ENCODE results near the gene MED26. TPM values are rescaled to one million over a fixed set of nuclear protein-coding genes. Genes with fewer than 3 reads are reported as not detected.

MED26 gene
- total and polyA plus RNA-seq, 11 donors = 3.6 to 7.5 (median 4.6) TPM

- WGBS, 4 donors = 55 to 73% (median 64%) methylated on average over 1 to 3 of the region's 3 CpGs
- TF ChIP-seq, protein P1, sequence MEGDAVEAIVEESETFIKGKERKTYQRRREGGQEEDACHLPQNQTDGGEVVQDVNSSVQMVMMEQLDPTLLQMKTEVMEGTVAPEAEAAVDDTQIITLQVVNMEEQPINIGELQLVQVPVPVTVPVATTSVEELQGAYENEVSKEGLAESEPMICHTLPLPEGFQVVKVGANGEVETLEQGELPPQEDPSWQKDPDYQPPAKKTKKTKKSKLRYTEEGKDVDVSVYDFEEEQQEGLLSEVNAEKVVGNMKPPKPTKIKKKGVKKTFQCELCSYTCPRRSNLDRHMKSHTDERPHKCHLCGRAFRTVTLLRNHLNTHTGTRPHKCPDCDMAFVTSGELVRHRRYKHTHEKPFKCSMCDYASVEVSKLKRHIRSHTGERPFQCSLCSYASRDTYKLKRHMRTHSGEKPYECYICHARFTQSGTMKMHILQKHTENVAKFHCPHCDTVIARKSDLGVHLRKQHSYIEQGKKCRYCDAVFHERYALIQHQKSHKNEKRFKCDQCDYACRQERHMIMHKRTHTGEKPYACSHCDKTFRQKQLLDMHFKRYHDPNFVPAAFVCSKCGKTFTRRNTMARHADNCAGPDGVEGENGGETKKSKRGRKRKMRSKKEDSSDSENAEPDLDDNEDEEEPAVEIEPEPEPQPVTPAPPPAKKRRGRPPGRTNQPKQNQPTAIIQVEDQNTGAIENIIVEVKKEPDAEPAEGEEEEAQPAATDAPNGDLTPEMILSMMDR (IDR thresholded peaks at IDR 0.05) = no peak
- no peak for TF ChIP-seq POLR2A (IDR thresholded peaks at IDR 0.05)
- H3K36me3 ChIP-seq = no peaks in the 10 kb centered on the region
- ATAC-seq = no peak
- no peak overlapping the region for H3K27ac ChIP-seq
- intact Hi-C loops (cut with DNase I) = loop anchor here in 4 of 10 donors (5.0 kb wide), 3 partner anchors 32 to 48 kb away; partner anchors contain the start of genes MED26 (in 3 of the 4) and CHERP (in 1 of the 4)
- DNase-seq = no peak
- H3K27me3 ChIP-seq = no peaks in the 10 kb centered on the region
- no peaks in the 10 kb centered on the region for H3K9me3 ChIP-seq
- no peak overlapping the region for H3K4me3 ChIP-seq
- peaks cover 17 to 94% (median 70%) of the 10 kb centered on the region in 12 donors for H3K4me1 ChIP-seq
These were observed 38.1 kb downstream of the MED26 start for GRCh38 chr19:16589917-16590316.

- ATAC-seq = no peak
- 56 to 64% (median 62%) methylated on average over 10 to 11 of the region's 11 CpGs for WGBS, 4 donors
- no peak for TF ChIP-seq POLR2A (IDR thresholded peaks at IDR 0.05)
- TF ChIP-seq, protein P1 (IDR thresholded peaks at IDR 0.05) = no peak
These were observed 39.0 kb downstream of the MED26 start for GRCh38 chr19:16588824-16589577.

GRCh38 chr19:16587833-16588823, 39.9 kb downstream of the MED26 start:
- peak overlapping the region in 11 of 12 donors; percentile 44 to 87 (median 55) for H3K27ac ChIP-seq
- H3K27me3 ChIP-seq = no peaks in the 10 kb centered on the region
- intact Hi-C loops (cut with DNase I) = loop anchor here in 4 of 10 donors (5.0 kb wide), 3 partner anchors 34 to 46 kb away; partner anchors contain the start of genes MED26 (in 3 of the 4) and CHERP (in 1 of the 4)
- peaks cover 21 to 94% (median 77%) of the 10 kb centered on the region in 12 donors for H3K4me1 ChIP-seq
- WGBS, 4 donors = 8 to 16% (median 12%) methylated on average over 21 to 26 of the region's 26 CpGs
- H3K36me3 ChIP-seq = no peaks in the 10 kb centered on the region
- H3K9me3 ChIP-seq = no peaks in the 10 kb centered on the region
- peak overlapping the region in 9 of 12 donors; percentile 3 to 48 (median 35) for H3K4me3 ChIP-seq
- TF ChIP-seq POLR2A (IDR thresholded peaks at IDR 0.05) = no peak
- TF ChIP-seq, protein P1 (IDR thresholded peaks at IDR 0.05) = peak in 2 of 12 donors; percentile 2 to 5
- peak; percentile 22 to 65 (median 30) for ATAC-seq
- no peak for DNase-seq

More at GRCh38 chr19:16588824-16589577, 39.0 kb downstream of the MED26 start:
- peak overlapping the region in 3 of 12 donors; percentile 35 to 47 (median 46) for H3K4me3 ChIP-seq
- H3K27me3 ChIP-seq = no peaks in the 10 kb centered on the region
- DNase-seq = no peak
- no peaks in the 10 kb centered on the region for H3K9me3 ChIP-seq
- intact Hi-C loops (cut with DNase I) = loop anchor here in 4 of 10 donors (5.0 kb wide), 3 partner anchors 33 to 47 kb away; partner anchors contain the start of genes MED26 (in 3 of the 4) and CHERP (in 1 of the 4)
- H3K4me1 ChIP-seq = peaks cover 18 to 94% (median 75%) of the 10 kb centered on the region in 12 donors
- H3K27ac ChIP-seq = peak overlapping the region in 5 of 12 donors; percentile 55 to 87 (median 68)
- H3K36me3 ChIP-seq = no peaks in the 10 kb centered on the region

Measured in heart left ventricle (tissue), 16 donors.